ENCODE results near the gene UFSP2. TPM values are rescaled to one million over a fixed set of nuclear protein-coding genes. Genes with fewer than 3 reads are reported as not detected.
"Not testable (repeated sequence)": the region's sequence is repeated elsewhere in the genome, so short reads cannot be mapped to it uniquely, and the experiment has no call there.

UFSP2 gene
- total and polyA plus RNA-seq, 7 donors, result 15.0 to 56.0 (median 31.3) TPM

- H3K36me3 ChIP-seq, result peaks cover 0 to 28% (median 0%) of the 10 kb centered on the region in 4 donors
- H3K9me3 ChIP-seq, result no peaks in the 10 kb centered on the region
- WGBS, 2 donors, result 95 to 96% methylated on average over 11 of the region's 11 CpGs
- no peak overlapping the region for H3K27ac ChIP-seq
- TF ChIP-seq POLR2A (IDR thresholded peaks at IDR 0.05), result no peak
- TF ChIP-seq EP300 (IDR thresholded peaks at IDR 0.05), result no peak
- TF ChIP-seq CTCF (IDR thresholded peaks at IDR 0.05), result no peak
- no peak for TF ChIP-seq POLR2AphosphoS5 (IDR thresholded peaks at IDR 0.05)
- DNase-seq, result no peak
- no peaks in the 10 kb centered on the region for H3K4me1 ChIP-seq
- no peak overlapping the region for H3K4me3 ChIP-seq
- no peaks in the 10 kb centered on the region for H3K27me3 ChIP-seq
- intact Hi-C loops (cut with DNase I), result no loop called here
Observed at GRCh38 chr4:185371702-185372101, 54.1 kb downstream of the UFSP2 start.

- H3K4me1 ChIP-seq, result no peaks in the 10 kb centered on the region
- 97 to 98% methylated on average over 11 of the region's 11 CpGs for WGBS, 2 donors
- intact Hi-C loops (cut with DNase I), result no loop called here
Observed at GRCh38 chr4:185370268-185370949, 55.4 kb downstream of the UFSP2 start.

GRCh38 chr4:185369731-185370130, 56.0 kb downstream of the UFSP2 start:
- no peaks in the 10 kb centered on the region for H3K27me3 ChIP-seq
- H3K36me3 ChIP-seq, result peaks cover 0 to 28% (median 0%) of the 10 kb centered on the region in 4 donors
- H3K4me1 ChIP-seq, result no peaks in the 10 kb centered on the region
- intact Hi-C loops (cut with DNase I), result no loop called here
- H3K9me3 ChIP-seq, result no peaks in the 10 kb centered on the region
- no peak for DNase-seq
- no peak overlapping the region for H3K27ac ChIP-seq
- H3K4me3 ChIP-seq, result no peak overlapping the region
- 78 to 86% methylated on average over 3 of the region's 3 CpGs for WGBS, 2 donors
- TF ChIP-seq EP300 (IDR thresholded peaks at IDR 0.05), result no peak

More at GRCh38 chr4:185370268-185370949, 55.4 kb downstream of the UFSP2 start:
- DNase-seq, result no peak
- H3K27ac ChIP-seq, result no peak overlapping the region
- H3K9me3 ChIP-seq, result no peaks in the 10 kb centered on the region
- peaks cover 0 to 28% (median 0%) of the 10 kb centered on the region in 4 donors for H3K36me3 ChIP-seq
- no peak overlapping the region for H3K4me3 ChIP-seq
- H3K27me3 ChIP-seq, result no peaks in the 10 kb centered on the region
- TF ChIP-seq EP300 (IDR thresholded peaks at IDR 0.05), result no peak
- no peak for TF ChIP-seq POLR2A (IDR thresholded peaks at IDR 0.05)
- no peak for TF ChIP-seq CTCF (IDR thresholded peaks at IDR 0.05)
- no peak for TF ChIP-seq POLR2AphosphoS5 (IDR thresholded peaks at IDR 0.05)

DNA sequence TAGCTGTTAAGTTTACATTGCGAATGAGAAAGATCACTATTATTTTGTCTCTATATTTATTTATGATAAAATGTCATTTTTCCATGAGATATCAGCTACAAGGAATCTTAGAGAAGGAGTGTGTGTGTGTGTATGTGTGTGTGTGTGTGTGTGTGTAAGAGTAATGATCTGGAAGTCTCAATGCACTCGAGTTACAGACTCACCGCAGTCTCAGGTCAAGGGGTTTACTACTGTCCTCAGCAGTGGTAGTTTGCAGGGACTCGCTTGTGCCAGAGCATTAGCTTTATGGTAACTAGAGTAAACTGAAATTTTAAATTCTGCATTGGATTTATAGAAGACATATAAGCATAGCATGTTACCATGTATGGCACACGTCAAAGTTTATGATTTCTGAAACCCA, 60.9 kb downstream of the UFSP2 start:
- 90 to 95% methylated on average over 5 of the region's 5 CpGs for WGBS, 2 donors
- Histone ChIP-seq H3K36me3 (peaks cover 0 to 17% (median 0%) of the 10 kb centered on the region in 4 donors), H3K27me3 (no peaks in the 10 kb centered on the region), H3K4me1 (no peaks in the 10 kb centered on the region), H3K9me3 (no peaks in the 10 kb centered on the region), H3K4me3 (no peak overlapping the region), H3K27ac (no peak overlapping the region)
- TF ChIP-seq EP300 (IDR thresholded peaks at IDR 0.05), result no peak
- TF ChIP-seq CTCF (IDR thresholded peaks at IDR 0.05), result no peak
- no peak for DNase-seq
- intact Hi-C loops (cut with DNase I), result no loop called here

DNA sequence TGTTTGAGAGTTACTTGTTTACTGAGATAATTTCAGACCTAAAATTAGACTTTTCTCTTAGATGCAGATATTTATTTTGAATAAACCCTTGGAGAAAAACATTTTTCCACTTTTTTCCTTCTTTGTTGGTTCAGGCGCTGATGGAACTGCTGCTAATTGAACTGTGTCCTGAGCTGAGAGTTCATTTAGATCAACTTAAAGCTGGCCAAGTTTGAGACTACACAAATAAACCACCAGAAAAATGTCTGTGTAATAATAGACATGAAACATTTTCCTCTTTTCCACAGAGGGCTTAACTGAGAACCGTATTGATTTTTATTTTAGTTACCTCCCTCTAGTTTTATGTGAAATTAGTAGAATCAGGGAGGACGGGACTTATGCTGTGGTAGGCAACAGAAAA, 62.5 kb downstream of the UFSP2 start:
- WGBS, 2 donors, result 88 to 91% methylated on average over 3 of the region's 3 CpGs
- no peak for DNase-seq
- Histone ChIP-seq H3K4me3 (no peak overlapping the region), H3K27ac (no peak overlapping the region), H3K27me3 (no peaks in the 10 kb centered on the region), H3K4me1 (no peaks in the 10 kb centered on the region), H3K9me3 (no peaks in the 10 kb centered on the region), H3K36me3 (peaks cover 0 to 15% (median 0%) of the 10 kb centered on the region in 4 donors)
- intact Hi-C loops (cut with DNase I), result no loop called here
- no peak for TF ChIP-seq CTCF (IDR thresholded peaks at IDR 0.05)
- TF ChIP-seq POLR2AphosphoS5 (IDR thresholded peaks at IDR 0.05), result no peak
- no peak for TF ChIP-seq EP300 (IDR thresholded peaks at IDR 0.05)
- no peak for TF ChIP-seq POLR2A (IDR thresholded peaks at IDR 0.05)

- H3K4me3 ChIP-seq; H3K27ac ChIP-seq; H3K27me3 ChIP-seq; DNase-seq; H3K9me3 ChIP-seq; intact Hi-C loops (cut with DNase I); H3K4me1 ChIP-seq: not testable (repeated sequence)
- 92 to 95% methylated on average over 6 of the region's 6 CpGs for WGBS, 2 donors
- H3K36me3 ChIP-seq, result peaks cover 0 to 18% (median 0%) of the 10 kb centered on the region in 4 donors
Observed at GRCh38 chr4:185362570-185362969, 63.2 kb downstream of the UFSP2 start.

Data from sigmoid colon (tissue), 7 donors.